CD1c-positive myeloid dendritic cell (primary cell): ENCODE measurements around the gene NEMF.
A peak's percentile ranks its signal among the peaks of the same experiment; 100 is the strongest.
"Not testable (repeated sequence)": the region's sequence is repeated elsewhere in the genome, so short reads cannot be mapped to it uniquely, and the experiment has no call there.

Experiments
- DNase-seq: peaks from one replicate; pipeline ENCODE4 v3.0.0-alpha.2; 2016; ENCODE audit errors: extremely low spot score

Gene NEMF

DNA sequence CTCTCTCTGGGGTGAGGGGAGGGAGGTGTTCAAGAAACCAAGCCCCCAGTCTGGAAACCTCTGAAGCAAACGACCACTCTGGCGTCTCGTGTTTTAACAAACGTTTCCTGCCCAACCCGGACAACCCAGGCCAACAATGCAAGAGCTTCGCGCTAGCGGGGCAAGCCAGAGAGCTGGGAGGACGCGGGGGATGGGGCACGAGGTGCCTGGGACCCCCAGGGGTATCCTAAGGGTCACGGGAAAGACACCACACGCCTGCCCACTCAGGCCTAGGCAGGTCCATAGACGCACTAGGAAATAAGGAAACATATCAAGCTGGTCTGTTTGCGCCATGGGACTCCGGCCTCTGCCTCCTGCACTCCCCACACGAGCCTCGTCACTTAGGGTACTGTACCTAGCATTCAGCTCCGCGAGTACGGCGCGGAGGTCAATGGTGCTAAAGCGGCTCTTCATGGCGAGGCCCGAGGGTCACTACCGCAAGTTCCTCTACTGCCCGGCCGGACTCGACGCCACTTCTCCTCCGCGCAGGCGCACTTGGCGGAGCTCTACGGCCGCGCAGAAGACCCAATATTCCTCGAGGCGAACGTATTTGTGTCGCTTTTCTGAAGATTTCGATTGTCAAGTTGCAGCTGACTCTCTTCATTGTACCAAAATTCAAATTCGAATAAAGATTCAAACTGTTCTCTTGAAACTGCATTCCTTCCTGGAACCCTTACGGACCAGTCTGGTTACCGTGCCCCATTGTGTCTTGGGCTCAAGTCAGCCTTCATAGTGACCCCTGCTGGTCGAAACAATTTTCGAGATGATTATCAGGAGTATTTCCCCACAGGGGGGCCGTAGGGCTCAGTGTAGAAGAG, at the start of gene NEMF:
Gene NEMF (minus strand): TSS at position 488 of the 857 bp plus-strand sequence. CDS start 35 bp downstream, at position 453.
- DNase-seq, result peak; percentile 95

GRCh38 chr14:49900973-49901372, 48.4 kb upstream of the NEMF start:
- DNase-seq, result no peak

DNA sequence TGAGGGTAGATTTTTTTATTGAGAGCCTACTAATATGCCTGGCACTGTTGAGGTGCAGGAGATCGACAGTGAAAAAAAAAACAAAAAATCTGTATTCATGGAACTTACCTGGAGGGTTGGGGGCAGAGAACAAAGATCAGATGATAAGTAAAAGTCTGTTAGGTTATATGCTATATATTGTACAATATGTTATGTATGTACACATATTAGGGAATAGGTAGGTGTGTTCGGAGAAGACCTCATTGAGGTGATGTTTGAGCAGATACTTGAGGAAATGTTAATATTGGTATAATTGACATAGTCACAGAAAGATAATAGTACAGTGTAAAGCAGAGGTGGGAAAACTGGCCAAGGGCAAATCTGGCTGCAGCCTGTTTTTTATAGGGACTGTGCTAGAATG, 45.9 kb upstream of the NEMF start:
- no peak for DNase-seq

DNA sequence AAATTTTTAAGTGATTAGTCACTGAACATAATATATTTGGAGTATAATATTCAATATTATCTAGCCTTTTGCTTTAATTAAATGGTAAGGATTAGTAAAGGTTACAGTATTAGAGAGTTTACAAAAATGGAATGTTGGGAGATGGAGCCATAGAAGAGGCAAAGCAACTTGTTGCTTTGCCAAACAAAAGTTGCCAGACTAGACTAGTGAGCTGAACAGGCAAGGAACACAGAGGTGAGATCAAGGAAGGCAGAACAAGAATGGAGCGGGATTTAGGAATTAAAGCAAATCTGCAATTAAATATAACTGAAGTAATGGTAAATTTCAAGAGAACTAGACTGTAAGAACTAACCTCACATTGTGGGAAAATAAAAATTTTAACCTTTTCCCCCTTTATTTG, 45.4 kb upstream of the NEMF start:
- no peak for DNase-seq

DNA sequence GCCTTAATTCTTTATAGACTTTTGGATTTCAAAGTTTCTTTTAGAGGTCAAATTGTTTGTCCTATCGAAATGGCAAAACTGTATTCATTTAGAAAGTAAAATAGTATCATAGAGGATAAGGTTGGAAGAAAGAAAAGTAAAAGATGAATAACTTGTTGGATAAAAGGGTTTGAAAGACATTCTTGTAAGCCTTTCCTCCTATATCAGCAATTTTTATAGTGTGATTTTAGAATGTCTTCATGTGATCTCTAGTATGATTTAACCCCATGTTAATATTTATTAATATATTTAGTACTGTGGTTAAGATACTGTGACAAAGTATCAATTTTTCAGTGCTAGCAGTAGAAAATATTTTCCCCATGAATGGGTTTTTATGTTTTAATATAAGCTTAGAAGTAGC, 44.8 kb upstream of the NEMF start:
- DNase-seq, result no peak

- no peak for DNase-seq
These were observed 44.4 kb upstream of the NEMF start for GRCh38 chr14:49896966-49897365.

DNA sequence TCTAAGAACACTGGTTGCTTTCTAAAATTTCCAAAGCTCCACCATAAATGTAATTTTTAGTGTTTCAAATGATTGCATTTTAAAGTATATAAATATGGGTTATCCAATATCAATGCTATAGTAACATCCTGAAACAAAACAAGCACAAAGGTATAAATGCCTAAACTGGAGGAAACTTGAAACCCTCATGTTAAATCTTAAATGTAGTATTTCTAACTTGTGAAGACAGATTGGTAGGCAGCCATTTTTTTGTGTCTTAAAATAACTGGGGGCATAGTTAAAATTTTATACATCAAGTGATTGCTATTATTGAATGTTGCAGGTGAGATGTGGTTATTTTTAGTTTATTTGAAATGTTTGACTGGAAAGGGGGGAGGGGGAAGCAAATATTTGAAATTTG, 43.7 kb upstream of the NEMF start:
- not testable (repeated sequence) for DNase-seq

- DNase-seq, result peak; percentile 40
These were observed 42.9 kb upstream of the NEMF start for GRCh38 chr14:49895480-49895879.

DNA sequence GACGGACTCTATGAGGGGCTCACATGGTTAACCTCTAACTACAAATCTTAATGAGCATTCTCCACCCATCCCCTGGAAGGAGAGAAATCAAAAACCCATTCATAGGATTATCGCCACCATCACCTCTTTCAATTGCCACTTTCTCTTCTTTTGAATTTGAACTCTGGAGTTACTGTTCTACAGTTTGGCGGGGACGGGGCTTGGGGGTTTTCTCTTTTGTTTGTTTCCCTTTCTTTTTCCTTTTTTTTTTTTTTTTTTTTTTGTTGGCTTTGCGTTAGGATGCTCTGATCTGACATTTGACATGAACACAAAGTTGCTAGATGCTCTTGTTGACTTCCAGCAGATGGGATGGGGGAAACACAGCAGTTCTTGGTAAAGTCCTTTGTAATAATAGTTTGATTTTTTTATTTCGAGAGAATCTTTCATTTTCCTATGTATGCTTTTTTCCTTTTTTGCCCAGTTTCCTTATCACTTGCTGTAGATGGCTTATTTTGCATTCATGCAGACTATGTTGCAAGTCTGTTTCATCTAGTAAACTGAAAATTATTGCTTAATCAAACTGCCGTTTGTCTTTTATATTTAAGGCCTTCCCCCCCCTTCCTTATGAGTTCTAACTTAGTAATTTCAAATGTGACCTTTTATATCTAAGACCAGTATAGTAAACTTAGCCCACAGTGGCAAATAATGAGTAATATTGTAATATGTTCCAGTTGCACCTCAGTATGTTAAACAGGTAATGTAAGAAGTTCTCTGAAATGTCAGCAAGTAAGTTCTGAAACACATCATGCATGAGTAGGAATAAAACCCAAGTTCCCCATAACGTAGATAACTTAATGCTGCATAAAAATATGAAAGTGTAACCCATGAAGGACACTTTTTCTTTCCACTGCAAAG, 41.9 kb upstream of the NEMF start:
- DNase-seq, result peak; percentile 26

GRCh38 chr14:49893309-49894213, 41.0 kb upstream of the NEMF start:
- peak; percentile 79 for DNase-seq

DNA sequence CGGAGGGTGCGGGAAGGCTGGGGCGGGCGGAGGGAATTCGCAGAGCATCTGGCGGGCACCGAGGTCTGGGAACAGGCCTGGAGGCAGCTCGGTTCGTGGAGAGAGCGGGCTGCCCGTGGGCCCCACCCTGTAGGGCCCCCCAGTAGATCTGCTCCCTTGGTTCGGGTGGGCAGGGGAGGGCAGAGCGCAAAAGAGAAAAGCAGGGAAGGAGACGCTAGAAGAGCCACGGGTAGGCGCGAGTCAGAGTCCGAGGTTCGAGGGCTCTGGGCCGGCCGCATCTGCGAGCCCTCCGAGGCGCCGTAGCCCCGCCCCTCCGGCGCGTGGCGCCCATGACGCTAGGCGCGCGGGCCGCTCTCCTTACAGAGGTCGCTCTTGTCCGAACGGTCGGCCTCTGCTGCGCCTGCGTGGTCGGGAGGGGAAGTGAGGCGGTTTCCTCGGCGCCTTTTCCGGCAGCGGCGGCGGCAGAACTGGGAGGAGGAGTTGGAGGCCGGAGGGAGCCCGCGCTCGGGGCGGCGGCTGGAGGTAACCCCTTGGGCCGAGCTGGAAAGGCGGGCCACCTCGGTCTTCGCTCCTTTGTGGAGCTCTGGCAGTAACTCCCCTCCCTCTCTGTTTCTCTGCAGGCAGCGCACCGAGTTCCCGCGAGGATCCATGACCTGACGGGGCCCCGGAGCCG, 40.2 kb upstream of the NEMF start, which contains the start of gene ARF6:
Gene ARF6 (plus strand): TSS at position 447 of the 673 bp plus-strand sequence. CDS start 655 bp downstream, outside the sequence.
- peak; percentile 99 for DNase-seq

- DNase-seq, result peak; percentile 76
These were observed 39.7 kb upstream of the NEMF start for GRCh38 chr14:49892301-49892635.

DNA sequence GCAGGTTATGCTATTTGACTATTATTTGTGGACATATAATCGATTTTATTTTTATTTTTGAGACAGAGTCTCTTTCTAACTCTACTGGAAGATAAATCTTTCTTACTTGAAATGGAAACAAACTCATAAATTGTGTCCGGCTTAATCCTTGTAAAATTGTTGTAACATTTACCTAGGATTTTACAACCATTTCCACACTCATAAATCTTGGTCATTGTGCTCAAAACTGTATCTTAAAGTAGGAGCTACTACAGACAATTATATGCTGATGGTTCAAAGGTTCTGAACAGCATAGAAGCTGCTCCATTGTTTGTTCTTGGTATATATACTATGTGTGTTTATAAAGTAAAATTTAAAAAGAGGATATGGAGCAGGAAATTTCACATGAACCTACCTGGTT, 35.7 kb upstream of the NEMF start:
- DNase-seq, result no peak

DNA sequence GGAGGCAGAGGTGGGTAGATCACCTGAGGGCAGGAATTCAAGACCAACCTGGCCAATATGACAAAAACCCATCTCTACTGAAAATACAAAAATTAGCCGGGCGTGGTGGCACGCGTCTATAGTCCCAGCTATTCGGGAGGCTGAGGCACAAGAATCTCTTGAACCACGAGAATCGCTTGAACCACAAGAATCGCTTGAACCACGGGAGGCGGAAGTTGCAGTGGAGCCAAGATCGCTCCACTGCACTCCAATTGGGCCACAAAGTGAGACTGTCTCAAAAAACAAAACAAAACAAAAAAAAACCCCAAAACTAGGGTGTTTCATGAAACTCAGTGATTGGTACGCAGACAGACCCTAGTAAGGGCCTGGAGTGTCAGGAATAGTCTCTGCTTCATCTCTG, 33.9 kb upstream of the NEMF start:
- no peak for DNase-seq

DNA sequence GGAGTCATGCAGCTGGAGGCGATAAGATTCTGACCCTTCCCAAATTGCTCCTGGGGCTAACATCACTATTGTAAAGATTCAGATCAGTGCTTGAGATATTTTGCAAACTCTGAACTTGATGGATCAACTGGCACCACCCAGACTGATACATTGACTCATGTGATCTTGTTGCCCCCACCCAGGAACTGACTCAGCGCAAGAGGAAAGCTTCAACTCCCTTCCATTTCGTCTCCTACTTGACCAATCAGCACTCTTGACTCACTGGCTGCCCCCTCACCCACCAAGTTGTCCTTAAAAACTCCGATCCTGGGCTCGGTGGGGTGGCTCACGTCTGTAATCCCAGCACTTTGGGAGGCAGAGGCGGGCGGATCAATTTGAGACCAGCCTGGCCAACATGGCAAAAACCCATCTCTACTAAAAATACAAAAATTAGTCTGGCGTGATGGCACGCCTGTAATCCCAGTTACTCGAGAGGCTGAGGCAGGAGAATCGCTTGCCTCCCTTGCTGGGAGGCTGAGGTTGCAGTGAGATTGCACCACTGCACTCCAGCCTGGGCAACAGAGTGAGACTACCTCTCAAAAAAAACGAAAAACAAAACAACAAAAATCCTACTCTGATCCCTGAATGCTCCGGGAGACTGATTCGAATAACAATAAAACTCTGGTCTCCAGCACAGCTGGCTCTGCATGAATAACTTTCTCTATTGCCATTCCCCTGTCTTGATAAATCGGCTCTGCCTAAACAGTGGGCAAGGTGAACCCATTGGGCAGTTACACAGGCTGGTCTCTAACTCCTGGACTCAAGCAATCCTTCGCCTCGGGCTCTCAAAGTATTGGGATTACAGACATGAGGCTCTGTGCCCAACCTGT, 30.5 kb upstream of the NEMF start:
- no peak for DNase-seq

GRCh38 chr14:49881350-49882001, 28.9 kb upstream of the NEMF start:
- no peak for DNase-seq

- DNase-seq, result peak; percentile 19
These were observed 27.9 kb upstream of the NEMF start for GRCh38 chr14:49880267-49881064.

DNA sequence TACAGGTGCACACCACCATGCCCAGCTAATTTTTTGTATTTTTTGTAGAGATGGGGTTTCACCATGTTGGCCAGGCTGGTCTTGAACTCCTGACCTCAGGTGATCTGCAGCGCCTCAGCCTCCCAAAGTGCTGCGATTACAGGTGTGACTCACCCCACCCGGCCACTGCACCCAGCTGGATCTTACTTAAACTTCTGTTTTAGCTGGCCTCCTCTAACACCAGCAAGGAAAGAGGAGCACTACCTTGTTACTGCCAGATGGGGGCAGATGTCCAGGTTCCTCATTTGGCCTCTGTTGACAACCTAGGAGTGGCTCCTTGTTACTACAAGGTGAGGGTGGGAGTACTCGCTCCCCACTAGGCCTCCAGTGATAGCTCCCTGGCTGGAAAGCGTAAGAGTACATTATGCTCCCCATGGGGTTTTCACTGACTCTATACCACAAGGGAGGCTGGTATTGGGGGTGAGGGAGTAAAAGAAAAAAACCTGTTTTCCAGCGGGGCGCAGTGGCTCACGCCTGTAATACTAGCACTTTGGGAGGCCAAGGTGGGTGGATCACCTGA, 27.1 kb upstream of the NEMF start:
- peak; percentile 83 for DNase-seq
